Tibial nerve (tissue), 4 donors: ENCODE results near the gene PAK3. TPM values are rescaled to one million over a fixed set of nuclear protein-coding genes. Genes with fewer than 3 reads are reported as not detected.

Experiments used
- DNase-seq, 2 donors: peaks; one replicate each; pipeline ENCODE4 v3.0.0-alpha.2; 2019; ENCODE audit warnings: low spot score in 2 of 2
- H3K27ac ChIP-seq, 4 donors: fragments of 200-600 bp; sonication (generic) in 3 of 4; one replicate each; pipeline ENCODE4 v1.5.1; 2017 to 2019; ENCODE audit warnings: mild to moderate bottlenecking in 1 of 4
- H3K27me3 ChIP-seq, 2 donors: fragments of 200-600 bp; sonication (generic) in 1 of 2; one replicate each; pipeline versions ENCODE4 v1.5.1 to v1.6.0; 2017 to 2019
- H3K36me3 ChIP-seq, 3 donors: fragments of 200-600 bp; sonication (generic); one replicate each; pipeline ENCODE4 v1.5.1; 2018 to 2019
- H3K4me1 ChIP-seq, 4 donors: fragments of 200-600 bp; sonication (generic) in 3 of 4; one replicate each; pipeline ENCODE4 v1.5.1; 2017 to 2019
- H3K4me3 ChIP-seq, 4 donors: fragments of 200-600 bp; sonication (generic) in 3 of 4; one replicate each; pipeline ENCODE4 v1.5.1; 2017 to 2019; ENCODE audit warnings: mild to moderate bottlenecking in 1 of 4, moderate library complexity in 1 of 4
- H3K9me3 ChIP-seq, 4 donors: fragments of 200-600 bp; sonication (generic) in 3 of 4; one replicate each; pipeline ENCODE4 v1.5.1; 2017 to 2019
- CTCF ChIP-seq, 5 experiments: fragments of 200-600 bp in 3 of 5; fragments of 450-650 bp in 2 of 5; sonication (generic) in 3 of 5; IDR thresholded peaks; one replicate each; pipeline ENCODE4 v1.5.1; 2016 to 2019; ENCODE audit warnings: antibody characterized with exemption in 5 of 5, mild to moderate bottlenecking in 3 of 5, moderate library complexity in 2 of 5
- EP300 ChIP-seq, 2 donors: sonication (generic); formaldehyde crosslinking; IDR thresholded peaks; one replicate each; pipeline ENCODE4 v1.6.1; 2017; ENCODE audit warnings: antibody characterized with exemption in 2 of 2, mild to moderate bottlenecking in 1 of 2
- POLR2A ChIP-seq, 2 donors: fragments of 450-650 bp; IDR thresholded peaks; one replicate each; pipeline ENCODE4 v1.6.1; 2017; ENCODE audit warnings: antibody characterized with exemption in 2 of 2, mild to moderate bottlenecking in 2 of 2, moderate library complexity in 2 of 2
- WGBS, 2 donors: methylation state at CpG; one replicate each; pipeline ENCODE4 v1.1.5; 2018; 5-methylcytosine and 5-hydroxymethylcytosine counted together
- total RNA-seq, 4 donors: library from RNA; depleted of rRNA; stranded (reverse); fragments of >200 nt; gene quantifications; one replicate each; pipeline ENCODE4 v1.1.0, GENCODE V29; 2016

The PAK3 gene
- 10 to 100 TPM; 24.9 to 43.0 (median 27.7) TPM for total RNA-seq

- peak in 1 of 2 donors; percentile 25 for DNase-seq
- Histone ChIP-seq H3K27me3 (peaks cover 0 to 89% of the 10 kb centered on the region in 2 donors), H3K4me3 (peak within 1 kb of the TSS; percentile 23 to 59 (median 38)), H3K27ac (peak within 1 kb of the TSS; percentile 40 to 84 (median 56)), H3K36me3 (no peaks in the 10 kb centered on the region), H3K9me3 (no peaks in the 10 kb centered on the region), H3K4me1 (peaks cover 0 to 5% (median 0%) of the 10 kb centered on the region in 4 donors)
- 3 to 27% methylated on average over 9 to 48 of the region's 51 CpGs for WGBS, 2 donors
- TF ChIP-seq CTCF (IDR thresholded peaks at IDR 0.05) (no peak), POLR2A (IDR thresholded peaks at IDR 0.05) (peak in 1 of 2 donors; percentile 27), EP300 (IDR thresholded peaks at IDR 0.05) (peak in 1 of 2 donors; percentile 30)
These were observed at the start of gene PAK3 for GRCh38 chrX:111095974-111096895. Gene PAK3, plus strand, starts transcription at chrX:111096191. Its CDS starts 26,913 bp downstream, at chrX:111123104.

DNA sequence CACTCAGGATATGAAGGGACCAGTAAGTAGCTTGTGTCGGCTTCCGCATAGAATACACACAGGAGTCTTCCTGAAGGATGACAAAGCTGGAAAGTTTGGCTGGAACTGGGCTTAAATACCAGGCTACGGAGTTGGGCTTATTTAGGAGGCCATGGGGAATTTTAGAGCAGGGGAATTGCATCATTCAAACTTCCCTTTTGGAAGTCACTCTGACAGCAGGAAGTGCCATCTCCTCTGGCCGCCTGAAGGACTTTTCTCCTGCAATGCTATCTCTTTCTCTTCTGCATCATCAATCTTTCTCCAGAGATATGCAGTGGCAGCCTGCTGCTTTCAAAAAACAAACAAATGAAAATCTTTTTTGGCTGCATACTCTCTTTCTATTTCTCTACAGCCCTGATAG lies 48.4 kb upstream of the PAK3 start:
- DNase-seq, result no peak
- no peak overlapping the region for H3K4me3 ChIP-seq
- H3K27me3 ChIP-seq, result peaks cover 0 to 13% of the 10 kb centered on the region in 2 donors
- no peaks in the 10 kb centered on the region for H3K9me3 ChIP-seq
- no peaks in the 10 kb centered on the region for H3K36me3 ChIP-seq
- no peaks in the 10 kb centered on the region for H3K4me1 ChIP-seq
- 70 to 77% methylated on average over 4 of the region's 4 CpGs for WGBS, 2 donors
- TF ChIP-seq EP300 (IDR thresholded peaks at IDR 0.05), result no peak
- TF ChIP-seq CTCF (IDR thresholded peaks at IDR 0.05), result no peak
- no peak for TF ChIP-seq POLR2A (IDR thresholded peaks at IDR 0.05)
- no peak overlapping the region for H3K27ac ChIP-seq

DNA sequence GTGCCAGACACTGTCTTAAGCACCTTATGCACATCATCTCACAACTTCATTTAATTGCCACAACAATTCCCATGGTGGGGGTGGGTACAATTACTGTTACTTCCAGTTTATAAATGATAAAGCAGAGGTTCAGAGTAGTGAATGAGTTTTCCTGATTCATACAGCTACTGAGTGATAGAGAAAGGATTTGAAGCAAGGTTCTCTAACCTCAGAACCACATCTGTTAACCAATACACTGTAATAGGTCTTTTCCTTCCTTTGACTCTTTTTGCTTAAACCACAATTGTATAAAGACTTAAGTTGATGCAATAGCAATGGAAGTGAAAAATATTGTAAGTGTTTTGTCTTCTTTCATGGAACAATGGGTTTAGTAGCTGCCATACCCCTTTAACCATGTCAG lies 43.5 kb upstream of the PAK3 start:
- no peak overlapping the region for H3K27ac ChIP-seq
- H3K4me1 ChIP-seq, result no peaks in the 10 kb centered on the region
- H3K36me3 ChIP-seq, result no peaks in the 10 kb centered on the region
- no peak overlapping the region for H3K4me3 ChIP-seq
- H3K27me3 ChIP-seq, result peaks cover 0 to 14% of the 10 kb centered on the region in 2 donors
- TF ChIP-seq POLR2A (IDR thresholded peaks at IDR 0.05) (no peak), CTCF (IDR thresholded peaks at IDR 0.05) (no peak), EP300 (IDR thresholded peaks at IDR 0.05) (no peak)
- DNase-seq, result no peak
- H3K9me3 ChIP-seq, result no peaks in the 10 kb centered on the region

DNA sequence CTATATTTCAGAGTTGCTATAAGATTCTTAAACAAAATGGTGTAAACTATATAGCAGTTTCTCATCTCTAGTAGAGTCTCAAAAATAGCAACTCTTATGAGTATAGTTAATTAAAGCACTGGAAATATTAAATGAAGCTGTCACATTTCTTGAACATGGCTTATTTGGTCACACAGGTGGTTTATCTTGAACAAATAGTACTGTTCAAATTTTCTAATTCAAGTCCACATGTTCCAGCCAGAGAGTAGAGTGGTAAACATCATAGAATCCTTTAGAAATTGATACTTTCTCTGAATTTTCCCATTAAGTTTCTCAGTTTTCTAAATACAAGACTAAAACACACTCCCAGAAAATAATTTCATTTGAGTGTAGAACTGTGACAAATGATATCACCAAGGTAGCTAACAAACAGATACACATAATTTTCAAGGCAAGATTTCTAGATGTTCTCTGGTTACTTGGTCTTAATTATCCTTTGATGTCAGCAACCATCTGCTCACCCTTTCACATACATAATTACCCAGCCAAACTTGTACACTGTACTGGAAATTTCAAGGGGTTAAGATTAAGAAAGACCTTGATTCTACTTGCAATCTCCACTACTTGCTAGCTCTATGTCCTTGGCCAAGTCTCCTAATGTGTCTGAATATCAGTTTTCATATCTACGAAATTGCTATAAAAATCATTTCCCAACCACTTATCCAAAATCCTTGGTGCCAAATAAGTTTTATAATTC lies 24.3 kb upstream of the PAK3 start:
- Histone ChIP-seq H3K27ac (no peak overlapping the region), H3K9me3 (no peaks in the 10 kb centered on the region), H3K4me1 (no peaks in the 10 kb centered on the region), H3K4me3 (no peak overlapping the region), H3K27me3 (peaks cover 0 to 10% of the 10 kb centered on the region in 2 donors), H3K36me3 (no peaks in the 10 kb centered on the region)
- no peak for TF ChIP-seq POLR2A (IDR thresholded peaks at IDR 0.05)
- no peak for TF ChIP-seq EP300 (IDR thresholded peaks at IDR 0.05)
- no peak for TF ChIP-seq CTCF (IDR thresholded peaks at IDR 0.05)
- no peak for DNase-seq
- 71 to 78% methylated on average over 1 of the region's 1 CpG for WGBS, 2 donors

GRCh38 chrX:111083081-111083480 lies 12.9 kb upstream of the PAK3 start:
- H3K27me3 ChIP-seq, result peaks cover 0 to 37% of the 10 kb centered on the region in 2 donors
- no peaks in the 10 kb centered on the region for H3K36me3 ChIP-seq
- WGBS, 2 donors, result 54 to 58% methylated on average over 1 of the region's 1 CpG
- H3K27ac ChIP-seq, result no peak overlapping the region
- no peaks in the 10 kb centered on the region for H3K4me1 ChIP-seq
- no peak for DNase-seq
- no peaks in the 10 kb centered on the region for H3K9me3 ChIP-seq
- no peak overlapping the region for H3K4me3 ChIP-seq
- no peak for TF ChIP-seq CTCF (IDR thresholded peaks at IDR 0.05)
- TF ChIP-seq POLR2A (IDR thresholded peaks at IDR 0.05), result no peak
- no peak for TF ChIP-seq EP300 (IDR thresholded peaks at IDR 0.05)
